ENCODE data around the gene RGS9.

DNA sequence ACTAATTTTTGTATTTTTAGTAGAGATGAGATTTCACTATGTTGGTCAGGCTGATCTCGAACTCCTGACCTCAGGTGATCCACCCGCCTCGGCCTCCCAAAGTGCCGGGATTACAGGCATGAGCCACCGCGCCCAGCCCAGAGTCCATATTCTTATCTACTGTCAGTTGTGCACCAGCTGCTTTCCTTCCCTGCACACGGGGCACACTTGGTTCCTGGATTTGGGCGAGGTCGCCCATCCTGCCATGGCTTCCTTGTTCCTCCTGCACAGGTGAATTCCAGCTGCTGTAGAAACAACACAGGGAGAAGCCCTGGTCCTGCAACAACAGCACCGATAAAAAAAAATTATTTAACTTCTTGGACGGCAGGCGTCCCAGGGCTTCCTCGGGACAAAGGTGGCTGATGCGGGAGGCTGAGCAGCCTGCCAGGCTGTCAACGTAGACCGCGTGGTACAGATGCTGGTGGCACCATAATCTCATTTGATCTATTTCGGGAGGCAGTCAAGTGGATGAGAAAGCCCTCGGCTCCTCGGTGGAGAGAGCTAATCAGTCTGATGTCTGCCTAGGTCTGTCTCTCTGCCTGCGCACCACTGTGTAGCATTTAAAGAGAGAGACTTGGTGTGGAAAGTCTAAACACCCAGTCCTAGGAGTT is 19.1 kb downstream of the RGS9 start:
- TF ChIP-seq, protein P1, sequence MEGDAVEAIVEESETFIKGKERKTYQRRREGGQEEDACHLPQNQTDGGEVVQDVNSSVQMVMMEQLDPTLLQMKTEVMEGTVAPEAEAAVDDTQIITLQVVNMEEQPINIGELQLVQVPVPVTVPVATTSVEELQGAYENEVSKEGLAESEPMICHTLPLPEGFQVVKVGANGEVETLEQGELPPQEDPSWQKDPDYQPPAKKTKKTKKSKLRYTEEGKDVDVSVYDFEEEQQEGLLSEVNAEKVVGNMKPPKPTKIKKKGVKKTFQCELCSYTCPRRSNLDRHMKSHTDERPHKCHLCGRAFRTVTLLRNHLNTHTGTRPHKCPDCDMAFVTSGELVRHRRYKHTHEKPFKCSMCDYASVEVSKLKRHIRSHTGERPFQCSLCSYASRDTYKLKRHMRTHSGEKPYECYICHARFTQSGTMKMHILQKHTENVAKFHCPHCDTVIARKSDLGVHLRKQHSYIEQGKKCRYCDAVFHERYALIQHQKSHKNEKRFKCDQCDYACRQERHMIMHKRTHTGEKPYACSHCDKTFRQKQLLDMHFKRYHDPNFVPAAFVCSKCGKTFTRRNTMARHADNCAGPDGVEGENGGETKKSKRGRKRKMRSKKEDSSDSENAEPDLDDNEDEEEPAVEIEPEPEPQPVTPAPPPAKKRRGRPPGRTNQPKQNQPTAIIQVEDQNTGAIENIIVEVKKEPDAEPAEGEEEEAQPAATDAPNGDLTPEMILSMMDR (conservative IDR thresholded peaks at IDR 0.05 in 1 of 2, IDR thresholded peaks at IDR 0.05 in 1 of 2; ENCODE audit: low read depth in 1 of 2, low read length in 2 of 2), result no peak
- TF ChIP-seq EZH2 (IDR thresholded peaks at IDR 0.05; ENCODE audit: low read length, missing control alignments), result no peak

All from fibroblast of lung (primary cell).